ENCODE measurements around the gene GPER1.

GPER1 gene

DNA sequence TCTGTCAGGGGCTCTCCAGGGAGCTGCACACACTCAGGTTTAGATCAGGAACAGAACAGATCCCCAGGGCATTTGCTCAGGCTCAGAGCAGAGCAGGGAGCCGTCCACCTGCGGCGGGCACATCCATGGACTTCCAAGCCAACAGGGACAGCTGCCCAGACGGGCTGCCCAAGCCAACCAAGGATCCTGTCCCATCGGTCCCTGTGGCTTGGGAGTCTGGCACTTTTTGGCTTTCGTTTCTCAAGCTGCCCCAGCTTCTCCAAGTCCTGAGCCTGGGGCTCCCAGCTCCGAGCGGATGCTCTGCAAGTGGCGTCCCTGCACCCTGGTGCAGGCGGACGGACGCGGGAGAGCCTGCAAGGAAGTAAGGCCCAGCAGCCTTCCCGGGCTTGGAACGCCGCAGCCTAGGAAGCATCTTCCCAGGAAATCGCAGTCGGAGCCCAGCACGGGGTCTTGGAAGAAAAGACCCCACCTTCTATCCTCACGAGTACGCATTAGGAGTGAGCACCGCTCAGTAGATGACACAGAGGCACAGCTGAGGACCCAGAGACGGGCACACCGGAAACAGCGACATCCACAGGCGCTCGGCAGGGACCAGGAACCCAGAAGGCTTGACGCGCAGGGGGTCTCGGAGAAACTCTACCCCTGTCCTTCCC, 37.5 kb upstream of the GPER1 start:
- no peak for ATAC-seq
- H3K27ac Mint-ChIP-seq = no peak overlapping the region
- peaks cover 47% of the 10 kb centered on the region for H3K4me1 Mint-ChIP-seq

DNA sequence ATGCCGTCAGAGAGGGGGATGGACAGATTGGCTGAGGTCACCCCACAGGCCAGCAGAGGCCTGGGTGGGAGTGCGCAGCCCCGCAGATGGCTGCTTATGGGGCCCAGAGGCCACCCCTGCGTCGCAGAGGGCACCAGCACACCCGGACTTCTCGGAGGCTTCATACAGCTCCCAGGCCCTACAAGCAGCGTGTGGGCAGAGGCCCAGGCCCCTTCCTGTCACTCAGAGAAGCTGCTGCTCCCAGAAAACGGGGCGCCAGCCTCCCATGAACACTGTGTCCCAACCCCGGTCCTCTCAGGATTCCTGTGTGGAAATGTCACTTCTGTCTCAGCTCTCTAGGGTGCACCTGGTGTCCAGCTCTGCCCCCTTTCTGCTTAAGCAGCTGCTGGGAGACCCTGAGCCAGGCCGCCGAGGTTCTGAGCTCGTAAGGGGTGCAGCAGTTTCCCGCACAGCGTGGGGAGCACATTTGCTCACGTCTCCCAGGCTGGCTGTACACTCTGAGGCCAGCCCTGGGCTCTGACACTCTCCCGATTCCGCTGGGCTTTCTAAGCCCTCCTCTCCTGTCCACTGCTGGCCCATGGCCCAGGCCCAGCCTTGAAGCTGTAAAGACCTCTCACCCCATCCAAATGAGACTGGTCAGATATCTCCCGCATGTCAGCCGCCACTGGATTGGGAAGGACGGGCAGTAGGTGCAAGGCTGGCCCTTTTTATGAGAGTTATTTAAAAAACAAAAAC, 36.8 kb upstream of the GPER1 start:
- peak overlapping the region; percentile 43 for H3K27ac Mint-ChIP-seq
- ATAC-seq (no peak), DNase-seq (ENCODE audit: low spot score in 2 of 2) (no peak)
- no peaks in the 10 kb centered on the region for H3K9me3 Mint-ChIP-seq
- H3K36me3 Mint-ChIP-seq = no peaks in the 10 kb centered on the region
- no peak overlapping the region for H3K4me3 Mint-ChIP-seq
- H3K4me1 Mint-ChIP-seq = peaks cover 40% of the 10 kb centered on the region

More for the DNA sequence above, 37.5 kb upstream of the GPER1 start:
- H3K4me3 Mint-ChIP-seq = no peak overlapping the region
- no peaks in the 10 kb centered on the region for H3K36me3 Mint-ChIP-seq
- H3K9me3 Mint-ChIP-seq = no peaks in the 10 kb centered on the region
- no peak for DNase-seq (ENCODE audit: low spot score in 2 of 2)

- no peaks in the 10 kb centered on the region for H3K9me3 Mint-ChIP-seq
- no peaks in the 10 kb centered on the region for H3K36me3 Mint-ChIP-seq
- H3K27ac Mint-ChIP-seq = peak overlapping the region; percentile 43
- no peak for ATAC-seq
- H3K4me1 Mint-ChIP-seq = peaks cover 29% of the 10 kb centered on the region
- H3K4me3 Mint-ChIP-seq = no peak overlapping the region
- no peak for DNase-seq (ENCODE audit: low spot score in 2 of 2)
Measured at GRCh38 chr7:1052031-1052818, 35.7 kb upstream of the GPER1 start.

DNA sequence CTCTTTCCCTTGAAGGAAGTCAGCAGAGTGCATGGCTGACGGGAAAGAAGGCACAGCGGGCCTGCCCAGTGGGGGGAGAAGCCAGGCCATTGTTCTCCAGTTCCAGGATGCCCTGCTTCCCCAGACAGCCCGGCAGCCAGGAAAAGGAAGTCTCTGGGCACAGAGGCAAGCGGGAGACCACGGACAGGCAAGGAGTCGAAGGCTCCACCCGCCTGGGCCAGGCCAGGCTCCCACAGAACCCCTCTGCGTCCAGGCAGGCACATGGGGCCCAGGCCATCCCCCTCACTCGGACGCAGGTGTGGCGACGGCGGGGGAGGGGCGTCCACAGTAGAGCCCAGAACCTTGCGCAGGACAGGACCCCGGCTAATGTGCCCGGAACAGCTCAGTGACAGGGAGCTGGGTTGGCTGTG, 34.9 kb upstream of the GPER1 start:
- H3K9me3 Mint-ChIP-seq = no peaks in the 10 kb centered on the region
- ATAC-seq (no peak), DNase-seq (ENCODE audit: low spot score in 2 of 2) (no peak)
- no peak overlapping the region for H3K27ac Mint-ChIP-seq
- H3K4me3 Mint-ChIP-seq = no peak overlapping the region
- peaks cover 21% of the 10 kb centered on the region for H3K4me1 Mint-ChIP-seq
- H3K36me3 Mint-ChIP-seq = no peaks in the 10 kb centered on the region

DNA sequence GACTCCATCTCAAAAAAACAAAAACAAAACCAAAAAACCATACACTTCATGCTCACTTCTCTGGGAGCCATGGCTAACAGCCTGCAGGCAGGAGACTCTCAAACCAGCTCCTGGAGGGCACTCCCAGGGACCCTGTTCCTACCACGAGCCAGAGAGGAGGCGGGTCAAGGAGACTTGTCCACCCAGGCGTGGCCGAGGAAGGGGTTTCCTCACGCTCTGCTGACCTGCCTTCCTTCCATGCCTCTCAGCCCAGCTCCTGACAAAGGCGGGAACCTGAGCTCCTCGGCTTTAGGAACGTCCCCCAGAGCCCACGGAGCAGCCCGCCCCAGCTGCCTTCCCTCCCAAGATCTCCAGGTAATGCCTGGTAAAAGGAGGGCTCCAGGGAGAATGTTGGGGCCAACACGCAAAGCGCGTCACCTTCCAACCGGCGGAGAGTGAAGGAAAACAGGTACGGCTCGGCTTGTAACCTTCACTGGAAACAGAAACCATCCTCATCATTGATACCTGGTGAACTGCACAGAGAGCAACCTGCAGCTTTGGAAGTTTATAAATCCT, 34.0 kb upstream of the GPER1 start:
- no peak for ATAC-seq
- Mint-ChIP-seq H3K4me3 (no peak overlapping the region), H3K36me3 (no peaks in the 10 kb centered on the region), H3K4me1 (peaks cover 24% of the 10 kb centered on the region), H3K9me3 (no peaks in the 10 kb centered on the region), H3K27ac (no peak overlapping the region)
- no peak for DNase-seq (ENCODE audit: low spot score in 2 of 2)

GRCh38 chr7:1054438-1054837, 33.5 kb upstream of the GPER1 start:
- H3K36me3 Mint-ChIP-seq = no peaks in the 10 kb centered on the region
- ATAC-seq = no peak
- H3K9me3 Mint-ChIP-seq = no peaks in the 10 kb centered on the region
- H3K4me1 Mint-ChIP-seq = peaks cover 22% of the 10 kb centered on the region
- H3K27ac Mint-ChIP-seq = no peak overlapping the region
- no peak for DNase-seq (ENCODE audit: low spot score in 2 of 2)
- no peak overlapping the region for H3K4me3 Mint-ChIP-seq

DNA sequence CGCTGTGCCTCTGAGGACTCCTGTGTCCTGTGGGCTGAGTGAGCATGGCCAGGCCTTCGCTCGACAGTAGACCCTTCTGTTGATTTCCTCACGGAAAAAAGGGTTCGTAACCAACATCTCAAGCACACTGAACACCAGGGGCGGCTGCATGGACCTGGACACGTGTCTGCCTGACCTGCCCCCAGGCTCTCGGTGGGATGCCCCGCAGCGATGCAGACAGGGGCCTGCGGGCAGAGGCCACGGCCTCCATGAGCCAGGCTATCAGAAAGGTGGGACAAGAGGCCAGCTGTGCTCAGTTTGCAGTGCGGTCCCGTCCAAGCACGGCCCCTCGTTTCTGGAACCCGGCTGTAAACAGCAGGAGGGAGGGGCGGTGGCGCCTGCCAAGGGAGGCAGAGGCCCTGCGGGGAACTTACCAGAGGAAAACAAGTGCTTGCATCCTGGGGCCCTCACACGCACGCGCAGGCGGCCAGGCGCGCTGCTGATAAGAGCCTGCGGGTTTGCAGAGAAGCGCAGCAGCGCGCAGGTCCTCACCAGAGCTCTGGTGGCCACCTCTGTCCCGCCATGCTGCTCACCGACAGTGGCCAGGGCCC, 33.0 kb upstream of the GPER1 start:
- ATAC-seq (no peak), DNase-seq (ENCODE audit: low spot score in 2 of 2) (no peak)
- Mint-ChIP-seq H3K4me3 (no peak overlapping the region), H3K4me1 (peaks cover 17% of the 10 kb centered on the region), H3K9me3 (no peaks in the 10 kb centered on the region), H3K27ac (no peak overlapping the region), H3K36me3 (no peaks in the 10 kb centered on the region)

DNA sequence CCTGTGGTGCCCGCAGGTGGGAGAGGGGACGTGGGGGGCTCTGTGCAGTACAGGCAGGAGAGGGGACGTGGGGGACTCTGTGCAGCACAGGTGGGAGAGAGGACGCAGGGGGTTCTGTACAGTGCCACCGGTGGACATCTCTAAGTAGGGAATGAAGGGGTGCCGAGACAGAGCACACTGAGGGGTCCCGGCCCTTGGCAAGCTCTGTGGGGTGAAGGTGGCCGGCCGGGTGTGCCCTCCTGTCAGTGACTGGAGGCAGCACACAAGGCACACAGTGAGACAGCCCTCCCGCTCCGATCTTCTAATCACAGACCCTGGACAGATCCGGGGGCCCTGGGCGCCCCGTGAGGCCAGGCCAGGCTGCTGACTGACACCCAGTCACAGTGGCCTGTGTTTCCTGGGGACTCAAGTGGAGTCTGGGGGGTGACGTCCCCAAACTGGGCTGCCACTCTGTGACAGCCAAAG, 32.4 kb upstream of the GPER1 start:
- H3K36me3 Mint-ChIP-seq = no peaks in the 10 kb centered on the region
- H3K27ac Mint-ChIP-seq = no peak overlapping the region
- no peak for DNase-seq (ENCODE audit: low spot score in 2 of 2)
- no peaks in the 10 kb centered on the region for H3K9me3 Mint-ChIP-seq
- no peak overlapping the region for H3K4me3 Mint-ChIP-seq
- no peak for ATAC-seq
- H3K4me1 Mint-ChIP-seq = peaks cover 15% of the 10 kb centered on the region

DNA sequence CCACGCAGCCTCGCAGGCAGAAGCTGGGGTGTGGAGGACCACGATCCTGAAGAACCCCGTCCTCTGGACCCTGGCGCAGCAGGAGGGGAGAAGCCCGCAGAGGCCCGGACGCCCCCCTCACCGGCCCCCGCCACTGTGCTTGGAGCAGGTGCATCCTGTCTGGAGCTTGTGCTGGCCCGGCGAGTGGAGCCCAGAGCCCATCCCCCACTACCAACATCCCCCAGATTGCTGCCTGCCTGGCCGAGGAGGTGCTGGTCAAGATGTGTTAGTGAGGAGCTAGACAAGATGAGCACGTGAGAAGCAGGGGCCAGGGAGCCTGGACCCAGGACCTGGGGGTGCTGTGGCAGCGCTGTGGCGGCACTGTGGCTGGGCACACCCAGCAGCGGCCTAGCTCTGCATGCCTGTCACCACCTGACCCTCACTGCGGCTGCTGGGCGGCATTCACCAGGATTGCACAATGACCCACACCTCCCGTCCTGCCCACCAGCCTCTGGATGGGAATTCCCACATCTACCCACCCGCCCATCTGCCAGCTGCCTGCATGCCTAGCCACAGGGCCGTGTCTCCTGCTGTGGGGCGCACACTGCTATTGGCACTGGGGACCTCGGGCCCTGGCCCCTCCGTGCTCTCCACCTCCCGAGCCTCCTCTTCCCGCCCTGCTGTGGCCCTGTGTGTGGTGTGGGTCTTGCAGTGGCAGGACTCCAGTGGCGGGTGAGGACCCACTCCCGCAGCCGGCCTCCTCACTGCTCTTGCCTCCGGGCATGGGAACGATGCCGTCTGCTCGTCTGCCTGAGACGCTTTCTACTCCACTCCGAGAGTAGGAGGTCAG, 31.7 kb upstream of the GPER1 start:
- H3K4me3 Mint-ChIP-seq = no peak overlapping the region
- DNase-seq (ENCODE audit: low spot score in 2 of 2) (no peak), ATAC-seq (no peak)

GRCh38 chr7:1056785-1057410, 31.0 kb upstream of the GPER1 start:
- Mint-ChIP-seq H3K4me1 (peaks cover 10% of the 10 kb centered on the region), H3K9me3 (no peaks in the 10 kb centered on the region), H3K4me3 (no peak overlapping the region), H3K27ac (no peak overlapping the region), H3K36me3 (no peaks in the 10 kb centered on the region)
- no peak for ATAC-seq
- DNase-seq (ENCODE audit: low spot score in 2 of 2) = no peak

More for the DNA sequence above, 31.7 kb upstream of the GPER1 start:
- no peak overlapping the region for H3K27ac Mint-ChIP-seq
- H3K36me3 Mint-ChIP-seq = no peaks in the 10 kb centered on the region
- peaks cover 15% of the 10 kb centered on the region for H3K4me1 Mint-ChIP-seq
- H3K9me3 Mint-ChIP-seq = no peaks in the 10 kb centered on the region

DNA sequence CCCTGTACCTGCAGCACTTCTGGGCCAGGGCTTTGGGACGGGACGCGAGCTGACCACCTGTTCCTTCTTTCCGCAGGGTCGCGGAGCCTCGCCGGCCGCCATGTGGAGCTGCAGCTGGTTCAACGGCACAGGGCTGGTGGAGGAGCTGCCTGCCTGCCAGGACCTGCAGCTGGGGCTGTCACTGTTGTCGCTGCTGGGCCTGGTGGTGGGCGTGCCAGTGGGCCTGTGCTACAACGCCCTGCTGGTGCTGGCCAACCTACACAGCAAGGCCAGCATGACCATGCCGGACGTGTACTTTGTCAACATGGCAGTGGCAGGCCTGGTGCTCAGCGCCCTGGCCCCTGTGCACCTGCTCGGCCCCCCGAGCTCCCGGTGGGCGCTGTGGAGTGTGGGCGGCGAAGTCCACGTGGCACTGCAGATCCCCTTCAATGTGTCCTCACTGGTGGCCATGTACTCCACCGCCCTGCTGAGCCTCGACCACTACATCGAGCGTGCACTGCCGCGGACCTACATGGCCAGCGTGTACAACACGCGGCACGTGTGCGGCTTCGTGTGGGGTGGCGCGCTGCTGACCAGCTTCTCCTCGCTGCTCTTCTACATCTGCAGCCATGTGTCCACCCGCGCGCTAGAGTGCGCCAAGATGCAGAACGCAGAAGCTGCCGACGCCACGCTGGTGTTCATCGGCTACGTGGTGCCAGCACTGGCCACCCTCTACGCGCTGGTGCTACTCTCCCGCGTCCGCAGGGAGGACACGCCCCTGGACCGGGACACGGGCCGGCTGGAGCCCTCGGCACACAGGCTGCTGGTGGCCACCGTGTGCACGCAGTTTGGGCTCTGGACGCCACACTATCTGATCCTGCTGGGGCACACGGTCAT, 30.3 kb upstream of the GPER1 start:
- ATAC-seq (no peak), DNase-seq (ENCODE audit: low spot score in 2 of 2) (no peak)
- Mint-ChIP-seq H3K4me1 (peaks cover 10% of the 10 kb centered on the region), H3K4me3 (no peak overlapping the region), H3K27ac (no peak overlapping the region), H3K36me3 (no peaks in the 10 kb centered on the region), H3K9me3 (no peaks in the 10 kb centered on the region)

GRCh38 chr7:1058311-1058710, 29.6 kb upstream of the GPER1 start:
- DNase-seq (ENCODE audit: low spot score in 2 of 2) (no peak), ATAC-seq (no peak)
- peaks cover 5% of the 10 kb centered on the region for H3K36me3 Mint-ChIP-seq
- H3K27ac Mint-ChIP-seq = peak overlapping the region; percentile 60
- H3K9me3 Mint-ChIP-seq = no peaks in the 10 kb centered on the region
- H3K4me3 Mint-ChIP-seq = peak overlapping the region; percentile 21
- H3K4me1 Mint-ChIP-seq = peaks cover 10% of the 10 kb centered on the region

- DNase-seq (ENCODE audit: low spot score in 2 of 2) (no peak), ATAC-seq (peak; percentile 80)
- Mint-ChIP-seq H3K27ac (peak overlapping the region; percentile 60), H3K4me3 (peak overlapping the region; percentile 21), H3K36me3 (peaks cover 6% of the 10 kb centered on the region), H3K4me1 (peaks cover 10% of the 10 kb centered on the region), H3K9me3 (no peaks in the 10 kb centered on the region)
Measured at GRCh38 chr7:1058821-1059199, 29.1 kb upstream of the GPER1 start.
